CD4-positive, alpha-beta T cell treated with Interferon alpha-2 for 1 hour (primary cell): ENCODE data around the gene ODC1.
"Not testable (repeated sequence)": the region's sequence is repeated elsewhere in the genome, so short reads cannot be mapped to it uniquely, and the experiment has no call there.

Source experiments
- DNase-seq, 2 donors: peaks; one replicate each; pipeline ENCODE4 v3.0.0-alpha.2; 2020 to 2022

ODC1 gene

DNA sequence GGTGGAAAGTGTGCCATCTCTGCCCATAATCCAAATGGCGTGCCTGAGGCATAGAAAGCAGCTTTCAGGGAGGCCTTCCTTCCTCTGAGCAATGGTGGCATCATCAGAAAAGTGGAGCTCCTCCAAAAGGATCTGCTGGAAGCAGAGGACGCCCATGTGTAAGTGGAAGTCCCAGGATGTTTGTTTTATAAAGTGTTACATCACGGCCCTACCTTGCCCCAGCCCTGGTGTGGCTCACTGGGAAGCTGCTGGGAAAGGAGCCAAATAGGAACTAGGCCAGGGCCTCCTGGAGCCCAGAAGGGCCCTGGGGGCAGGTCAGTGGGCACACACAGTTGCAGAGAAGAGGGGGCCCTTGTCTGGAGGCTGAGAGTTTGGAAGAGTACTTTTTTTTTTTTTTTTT lies 4.2 kb upstream of the ODC1 start:
- DNase-seq = no peak

DNA sequence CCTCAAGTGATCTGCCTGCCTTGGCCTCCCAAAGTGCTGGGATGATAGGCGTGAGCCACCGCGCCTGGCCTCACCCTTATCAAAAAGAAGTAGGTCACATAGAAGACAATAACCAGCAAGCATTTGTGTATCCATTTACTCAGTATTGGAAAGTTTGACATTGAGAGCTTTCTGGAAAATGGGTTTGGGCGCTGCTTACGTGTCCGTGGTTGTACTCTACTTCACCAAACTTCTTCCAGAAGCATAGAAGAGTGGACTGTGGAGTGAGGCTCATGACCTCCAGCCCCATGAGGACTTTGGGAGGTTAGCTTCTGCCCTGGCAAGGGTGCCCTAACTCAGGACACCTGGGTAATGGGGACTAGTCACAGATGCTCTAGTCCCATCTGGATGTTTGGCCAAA lies 3.7 kb upstream of the ODC1 start:
- DNase-seq = no peak

DNA sequence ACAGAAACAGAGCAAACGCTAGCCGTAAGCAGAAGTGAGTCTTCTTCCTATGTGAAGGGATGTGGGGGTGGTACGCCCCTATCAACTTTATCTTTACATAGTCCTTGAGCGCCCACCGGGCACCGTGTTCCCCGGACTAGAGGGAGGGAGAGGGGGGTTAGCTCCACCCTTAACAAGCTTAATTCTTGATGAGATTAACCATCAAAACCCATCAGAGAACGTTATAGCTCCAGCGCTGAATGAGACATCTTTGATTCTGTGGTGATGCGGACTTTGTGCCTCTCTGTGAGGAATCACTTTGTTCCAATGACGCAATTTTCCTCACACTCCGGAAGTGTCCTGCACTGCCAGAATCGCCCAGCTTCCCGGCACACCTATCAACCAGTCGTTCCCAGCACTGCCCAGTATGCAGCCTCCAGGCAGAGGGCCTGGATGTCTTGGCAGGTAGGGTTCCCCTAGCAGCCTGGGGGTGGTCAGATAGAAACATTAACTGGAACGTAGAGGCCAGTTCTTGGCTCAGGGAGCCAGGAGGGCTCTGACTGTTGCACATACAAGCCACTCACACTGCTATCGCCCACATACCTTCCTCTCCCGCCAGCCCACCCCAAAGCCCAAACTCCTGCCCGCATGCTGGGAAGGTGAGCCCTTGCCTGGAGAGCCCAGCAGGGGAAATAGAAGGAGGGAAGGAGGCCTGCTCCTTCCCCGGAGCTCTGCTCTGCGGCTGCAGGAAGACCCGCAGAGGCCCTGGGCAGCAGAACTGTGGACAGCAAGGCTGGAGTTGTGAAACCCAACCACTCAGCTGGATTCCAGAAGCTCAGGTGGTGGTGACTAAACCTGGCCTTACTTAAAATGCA lies 1.9 kb upstream of the ODC1 start:
- no peak for DNase-seq

DNA sequence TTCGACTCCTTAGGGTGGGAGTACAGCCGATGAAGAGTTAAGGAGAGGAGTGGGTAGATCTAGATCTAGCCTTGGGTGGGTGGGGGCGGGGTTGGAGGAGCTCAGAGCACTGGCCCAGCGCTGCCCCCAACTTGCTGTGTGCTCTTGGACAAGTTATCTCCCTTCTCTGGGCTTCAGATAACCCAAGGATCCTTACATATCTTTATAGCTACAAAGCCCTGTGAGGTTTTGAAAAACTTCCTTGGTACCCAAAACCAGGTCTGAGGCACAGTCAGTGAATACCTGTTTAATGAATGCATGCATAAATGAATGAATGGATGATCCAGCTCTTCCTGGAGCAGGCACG lies 1.3 kb upstream of the ODC1 start:
- DNase-seq = no peak

DNA sequence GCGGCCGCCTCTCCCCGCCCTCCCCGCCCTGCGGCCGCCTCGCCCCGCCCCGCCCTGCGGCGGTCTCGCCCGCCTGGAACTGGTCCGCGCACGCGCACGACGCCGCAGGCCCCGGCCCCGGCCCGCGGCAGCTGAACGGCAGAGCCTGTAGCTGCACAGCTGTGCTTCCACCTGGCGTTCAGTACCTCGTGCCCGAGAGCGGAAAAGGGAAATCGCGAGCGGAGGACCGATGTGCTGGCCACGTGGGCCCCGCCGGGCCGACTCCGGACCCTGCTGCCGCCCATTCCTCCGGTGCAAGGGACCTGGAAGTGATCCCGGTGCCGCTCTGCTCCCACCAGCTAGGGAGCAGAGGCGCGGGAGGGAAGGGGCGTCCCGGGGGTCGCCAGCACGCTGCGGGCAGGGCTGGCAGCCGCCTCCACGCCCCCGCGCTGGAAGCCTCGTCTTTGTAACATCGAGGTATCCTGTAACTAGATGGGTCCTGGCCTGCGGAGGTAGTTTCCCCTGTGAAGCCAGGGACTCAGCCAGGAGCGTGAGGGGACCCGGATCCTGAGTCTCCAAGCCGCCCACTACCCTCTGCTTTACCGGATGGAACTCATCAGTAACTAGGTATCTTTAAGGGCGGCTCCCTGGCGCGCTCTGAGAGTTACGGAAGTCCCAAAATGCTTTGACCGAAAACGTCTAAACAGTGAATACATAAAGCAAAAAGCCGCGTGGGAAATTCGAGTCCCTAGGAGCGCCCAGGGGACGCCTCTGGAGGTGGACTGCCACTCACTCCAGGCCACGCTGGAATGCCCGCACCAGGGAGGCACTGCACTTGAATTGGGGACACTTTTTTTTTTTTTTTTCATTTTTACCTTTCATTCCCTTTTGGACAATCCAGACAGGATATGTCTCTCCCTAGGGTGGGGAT lies 704 bp upstream of the ODC1 start:
- peak; percentile 94 to 96 for DNase-seq

DNA sequence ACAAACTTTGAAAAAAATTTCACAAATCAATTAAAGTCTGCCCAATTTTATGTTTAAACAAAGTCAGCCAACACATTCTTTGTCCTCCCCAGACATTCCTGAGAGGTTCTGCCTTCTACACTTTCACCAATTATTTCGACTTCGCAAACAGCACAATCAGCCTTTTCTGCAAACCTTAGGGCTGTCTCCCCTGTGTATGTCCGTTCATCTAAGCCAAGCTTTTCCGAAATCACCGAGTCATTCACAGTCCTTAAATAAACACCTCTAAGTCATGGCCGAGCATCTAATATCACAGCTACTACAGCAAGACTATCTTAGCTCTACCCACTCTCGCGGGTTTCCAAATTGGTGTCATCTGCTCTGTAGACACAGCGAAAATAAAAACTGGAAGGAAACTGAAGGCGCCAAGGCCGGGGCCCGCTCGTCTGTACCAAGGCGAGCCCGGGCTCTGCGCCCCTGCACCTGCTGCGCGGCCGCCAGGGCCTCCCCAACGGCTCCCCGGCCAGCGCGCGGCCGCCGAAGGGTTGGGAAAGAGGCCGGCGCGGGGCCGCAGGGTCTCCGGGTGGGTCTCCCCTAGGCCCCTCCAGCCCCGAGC lies 730 bp downstream of the ODC1 start:
- peak; percentile 34 to 48 for DNase-seq

DNA sequence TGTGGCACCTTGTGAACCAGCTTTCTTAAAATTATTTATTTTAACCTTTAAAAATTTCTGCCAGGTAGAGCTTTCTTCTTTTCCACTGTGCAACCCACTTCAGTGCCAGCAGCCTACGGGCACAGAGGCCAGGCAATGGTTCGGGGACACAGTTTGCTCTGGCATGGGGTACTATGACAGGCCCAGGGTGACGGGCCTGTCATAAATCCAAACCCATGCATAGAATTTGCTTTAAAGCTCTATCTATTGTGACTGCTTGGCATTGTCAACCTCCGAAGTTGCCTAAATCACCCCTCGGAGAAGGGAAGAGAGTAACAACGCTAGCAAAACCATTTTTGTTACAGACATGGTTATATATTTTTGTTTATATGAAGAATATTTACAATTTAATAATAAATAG lies 1.5 kb downstream of the ODC1 start:
- DNase-seq = peak in 1 of 2 donors; percentile 8

DNA sequence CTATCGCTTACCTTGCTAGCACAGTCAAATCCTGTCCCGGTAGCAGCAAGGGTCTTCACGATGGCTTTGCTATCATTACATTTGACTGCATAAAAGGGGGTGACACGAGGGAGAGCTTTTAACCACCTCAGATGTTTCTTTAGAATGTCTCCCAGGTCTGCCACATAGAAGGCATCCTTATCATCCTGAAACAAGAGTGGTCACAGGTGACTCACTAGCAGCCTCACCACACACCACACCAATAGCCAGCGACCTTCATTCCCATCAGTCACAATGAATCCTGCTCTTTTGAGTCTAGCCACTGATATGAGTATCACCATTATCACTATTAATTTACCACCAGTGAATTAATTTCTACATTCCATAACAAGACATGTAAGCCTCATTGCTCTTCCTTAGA lies 3.7 kb downstream of the ODC1 start:
- no peak for DNase-seq

DNA sequence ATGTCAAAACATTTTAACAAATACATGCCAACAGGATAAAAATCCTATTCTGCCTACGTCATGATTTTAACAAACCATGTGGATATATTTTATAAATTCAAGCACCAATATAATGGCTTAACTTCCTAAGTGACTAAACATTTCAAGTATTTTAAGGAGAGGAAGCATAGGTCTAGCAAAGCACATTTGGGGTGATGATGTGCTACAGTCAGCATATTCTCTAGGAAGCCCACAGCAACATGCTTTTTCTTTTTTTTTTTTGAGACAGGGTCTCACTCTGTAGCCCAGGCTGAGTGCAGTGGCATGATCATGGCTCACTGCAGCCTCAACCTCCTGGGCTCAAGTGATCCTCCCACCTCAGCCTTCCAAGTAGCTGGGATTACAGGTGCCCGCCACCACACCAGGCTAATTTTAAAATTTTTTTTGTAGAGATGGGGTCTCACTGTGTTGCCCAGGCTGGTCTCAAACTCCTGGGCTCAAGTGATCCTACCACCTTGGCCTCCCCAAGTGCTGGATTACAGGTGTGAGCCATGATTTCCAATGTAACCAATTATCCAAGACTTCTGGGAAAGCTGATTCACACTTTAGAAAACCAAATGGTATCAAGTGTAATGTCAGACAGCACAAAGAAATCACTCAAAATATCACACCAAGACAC lies 5.5 kb downstream of the ODC1 start:
- DNase-seq = not testable (repeated sequence)

DNA sequence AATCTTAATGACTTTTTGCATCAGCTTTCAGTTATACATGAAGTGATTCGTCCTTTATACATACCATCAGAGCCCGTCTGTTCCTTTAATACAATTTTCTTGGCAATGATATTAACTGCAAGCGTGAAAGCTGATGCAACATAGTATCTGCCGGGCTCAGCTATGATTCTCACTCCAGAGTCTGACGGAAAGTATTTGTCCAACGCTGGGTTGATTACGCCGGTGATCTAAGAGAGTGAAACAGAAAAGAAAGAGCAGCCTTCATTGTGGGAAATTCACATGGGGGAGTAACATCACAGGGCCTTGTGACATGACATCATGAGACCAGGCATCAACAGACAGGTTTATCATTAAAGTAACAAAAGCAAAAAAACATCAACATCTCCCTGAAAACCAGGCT lies 6.2 kb downstream of the ODC1 start:
- DNase-seq = no peak

DNA sequence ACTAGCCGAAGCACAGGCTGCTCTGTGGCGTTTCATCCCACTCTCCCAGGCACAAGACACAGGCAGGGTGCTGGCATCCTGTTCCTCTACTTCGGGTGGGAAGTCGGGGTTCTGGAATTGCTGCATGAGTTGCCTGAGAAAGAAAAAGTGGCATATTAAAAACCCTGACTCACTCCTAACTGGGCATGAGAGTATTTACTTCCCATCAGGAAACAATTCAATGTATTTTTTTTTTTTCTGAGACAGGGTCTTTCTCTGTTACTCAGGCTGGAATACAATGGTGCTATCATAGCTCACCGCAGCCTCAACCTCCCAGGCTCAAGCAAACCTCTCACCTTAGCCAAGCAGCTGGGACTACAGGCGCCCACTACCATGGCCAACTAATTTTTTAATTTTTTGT lies 7.4 kb downstream of the ODC1 start:
- DNase-seq = no peak

DNA sequence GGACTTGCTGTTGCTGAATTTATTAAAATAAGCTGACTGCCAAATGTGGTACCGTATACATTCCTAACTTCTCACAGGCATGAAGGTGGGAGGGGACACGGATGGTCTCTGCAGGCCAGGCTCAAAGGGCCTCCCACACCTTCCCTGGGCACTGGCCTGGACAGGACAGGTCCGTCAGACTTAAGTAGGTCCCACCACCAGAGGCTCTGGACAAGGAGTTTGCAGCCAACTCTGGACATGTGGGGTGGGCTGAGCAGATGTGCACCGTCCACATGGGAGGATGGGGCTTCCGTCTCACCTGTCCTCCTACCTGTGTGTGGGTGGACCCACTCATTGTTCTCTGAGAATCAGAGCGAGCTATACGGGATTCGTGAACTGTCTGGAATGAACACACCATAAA lies 8.2 kb downstream of the ODC1 start:
- DNase-seq = no peak

DNA sequence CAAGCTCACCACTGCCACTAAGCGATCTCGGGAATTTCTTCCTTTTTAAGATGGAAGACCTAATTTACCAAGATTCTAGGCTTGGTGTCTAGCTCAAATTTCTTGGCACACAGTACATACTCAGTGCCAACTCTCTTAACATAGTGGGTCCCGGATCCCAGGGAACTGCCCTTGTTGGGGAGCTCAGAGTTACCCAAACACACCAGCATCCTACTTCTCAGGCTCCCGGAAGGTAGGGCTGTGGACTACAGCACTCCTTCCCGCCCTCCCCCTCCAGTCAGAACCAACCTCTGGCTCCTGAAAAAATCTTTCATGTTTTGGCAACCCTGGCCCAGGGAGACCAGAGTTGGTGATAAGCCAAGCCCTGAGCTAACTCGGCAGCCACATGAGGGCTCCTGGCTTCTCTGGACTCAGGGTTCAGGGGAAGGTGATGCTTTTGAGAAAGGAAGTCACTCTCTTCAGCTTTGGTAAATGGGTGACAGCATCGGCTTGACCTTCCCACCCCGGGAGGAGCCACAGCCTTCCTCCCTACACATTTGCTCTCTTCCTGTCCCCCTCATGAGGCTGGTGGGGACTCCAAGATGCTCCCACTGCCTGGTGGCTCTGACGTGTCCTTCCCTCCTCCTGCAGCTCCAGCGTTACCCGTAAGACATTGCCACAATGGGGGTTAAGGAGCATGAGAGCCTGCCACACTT lies 8.8 kb downstream of the ODC1 start:
- DNase-seq = peak in 1 of 2 donors; percentile 13

DNA sequence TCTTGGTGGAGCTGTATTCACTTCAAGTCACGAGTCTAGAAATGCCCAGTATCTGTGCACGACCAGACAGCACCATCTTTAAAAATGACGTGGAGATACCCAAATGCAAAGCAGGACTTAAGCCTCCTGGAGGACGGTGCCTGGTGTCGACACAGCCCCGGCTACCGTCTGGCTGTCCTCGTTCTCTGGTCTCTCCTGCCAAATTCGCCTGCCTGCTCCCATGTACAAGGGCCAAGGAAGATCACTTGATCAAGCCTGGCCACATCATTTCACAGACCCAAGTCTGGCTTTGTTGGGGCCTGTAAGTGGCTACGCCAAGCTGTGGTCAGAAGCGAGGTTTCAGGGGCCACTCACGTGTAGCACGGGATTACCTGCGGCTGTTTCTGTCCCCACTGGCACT lies 9.4 kb downstream of the ODC1 start:
- DNase-seq = peak in 1 of 2 donors; percentile 11

DNA sequence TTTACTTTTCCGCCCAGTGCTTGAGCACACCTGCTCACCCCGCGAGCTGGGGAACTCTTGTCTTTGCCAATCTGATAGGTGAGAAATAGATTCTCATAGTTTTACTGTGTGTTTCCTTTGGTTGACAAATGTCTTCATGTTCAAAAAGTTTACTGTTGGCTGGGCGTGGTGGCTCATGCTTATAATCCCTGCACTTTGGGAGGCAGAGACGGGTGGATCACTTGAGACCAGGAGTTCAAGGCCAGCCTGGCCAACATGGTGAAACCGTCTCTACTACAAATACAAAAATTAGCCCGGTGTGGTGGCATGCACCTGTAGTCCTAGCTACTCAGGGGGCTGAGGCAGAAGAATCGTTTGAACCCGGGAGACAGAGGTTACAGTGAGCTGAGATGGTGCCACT lies 10.3 kb downstream of the ODC1 start:
- peak in 1 of 2 donors; percentile 9 for DNase-seq

DNA sequence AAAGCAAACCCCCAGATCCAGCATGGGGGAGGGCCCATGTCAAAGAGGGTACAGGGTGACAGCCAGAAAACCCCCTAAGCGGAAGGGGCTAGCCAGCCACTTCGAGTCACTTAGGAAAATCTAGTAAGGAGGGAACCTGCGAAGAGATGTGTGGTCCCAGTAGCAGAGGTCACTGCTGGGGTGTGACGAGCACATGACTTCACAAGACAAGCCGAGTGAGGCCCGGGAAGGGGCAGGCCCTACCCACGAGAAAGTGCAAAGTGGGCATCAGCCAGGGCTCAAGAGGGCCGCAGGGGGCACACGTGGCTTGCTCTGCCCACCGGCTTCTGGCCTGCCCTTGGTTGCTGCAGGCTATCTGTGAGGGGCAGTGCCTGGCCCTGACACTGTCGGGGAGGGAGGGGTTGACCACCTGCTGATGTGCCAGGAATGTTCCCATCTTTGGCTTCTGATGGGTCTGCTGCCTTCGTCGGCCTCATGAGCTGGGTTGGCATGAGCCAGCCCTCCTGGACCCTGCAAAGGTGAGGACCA lies 11.5 kb downstream of the ODC1 start:
- DNase-seq = no peak

DNA sequence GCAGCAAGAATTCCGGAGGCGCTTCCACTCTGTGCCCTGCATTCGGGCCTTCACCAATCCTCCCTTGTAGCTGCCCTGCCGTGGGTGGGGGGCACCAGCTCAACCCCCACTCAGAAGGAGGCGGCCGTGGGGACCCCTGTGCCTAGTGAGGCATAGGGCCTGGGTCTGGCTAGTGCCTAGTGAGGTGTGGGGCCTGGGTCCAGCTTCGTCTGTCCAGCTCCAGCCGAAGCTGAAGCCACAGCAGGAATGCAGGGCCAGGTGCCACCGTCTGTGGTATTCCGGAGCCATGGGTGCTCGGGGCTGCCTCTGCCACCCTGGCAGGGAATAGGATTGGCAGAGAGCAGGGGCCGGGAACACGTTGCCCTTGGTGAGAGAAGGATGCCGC lies 12.3 kb downstream of the ODC1 start:
- DNase-seq = no peak

DNA sequence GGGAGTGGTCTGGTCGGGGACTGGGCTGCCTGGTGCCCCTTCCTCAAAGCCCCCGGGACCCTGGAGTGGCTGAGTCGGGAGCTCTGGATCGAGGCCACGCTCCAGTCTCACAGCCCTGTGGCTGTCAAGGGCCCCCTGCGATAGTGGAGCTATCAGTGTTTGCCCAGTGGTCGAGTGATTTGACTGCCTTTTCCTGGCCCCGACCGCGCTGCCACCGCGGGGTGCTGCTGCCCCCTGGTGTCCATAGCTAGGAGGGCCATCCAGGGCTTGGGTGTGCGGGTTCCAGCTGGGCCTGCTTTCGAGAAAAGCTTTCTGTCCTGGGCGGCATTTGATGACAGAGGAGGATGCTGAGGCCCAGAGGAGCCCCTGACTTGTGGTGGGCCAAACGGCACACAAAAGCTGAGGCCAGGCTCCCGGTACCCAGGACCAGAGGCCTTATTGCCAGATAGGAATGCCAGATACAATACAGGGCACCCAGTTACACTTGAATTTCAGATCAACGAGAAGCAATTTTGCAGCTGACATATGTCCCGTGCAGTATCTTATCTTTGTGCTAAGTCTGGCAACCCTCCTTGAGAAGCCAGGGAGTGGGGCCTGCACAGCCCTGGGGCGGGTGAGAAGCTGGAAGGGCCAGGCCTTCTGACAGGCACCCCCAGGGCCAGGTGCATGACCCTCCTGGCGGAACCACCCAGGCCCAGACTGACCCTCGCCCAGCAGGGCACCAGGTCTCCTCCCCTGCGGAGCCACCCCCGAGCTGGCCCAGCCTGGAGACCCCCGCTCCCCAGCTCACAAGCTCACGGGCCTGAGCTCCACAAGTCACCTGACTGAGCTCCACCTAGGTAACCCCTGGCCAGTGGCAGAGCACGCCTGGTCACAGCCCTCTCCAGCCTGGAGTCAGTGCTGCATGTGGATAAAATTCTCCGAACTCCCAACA lies 13.0 kb downstream of the ODC1 start:
- DNase-seq = peak; percentile 68 to 81

DNA sequence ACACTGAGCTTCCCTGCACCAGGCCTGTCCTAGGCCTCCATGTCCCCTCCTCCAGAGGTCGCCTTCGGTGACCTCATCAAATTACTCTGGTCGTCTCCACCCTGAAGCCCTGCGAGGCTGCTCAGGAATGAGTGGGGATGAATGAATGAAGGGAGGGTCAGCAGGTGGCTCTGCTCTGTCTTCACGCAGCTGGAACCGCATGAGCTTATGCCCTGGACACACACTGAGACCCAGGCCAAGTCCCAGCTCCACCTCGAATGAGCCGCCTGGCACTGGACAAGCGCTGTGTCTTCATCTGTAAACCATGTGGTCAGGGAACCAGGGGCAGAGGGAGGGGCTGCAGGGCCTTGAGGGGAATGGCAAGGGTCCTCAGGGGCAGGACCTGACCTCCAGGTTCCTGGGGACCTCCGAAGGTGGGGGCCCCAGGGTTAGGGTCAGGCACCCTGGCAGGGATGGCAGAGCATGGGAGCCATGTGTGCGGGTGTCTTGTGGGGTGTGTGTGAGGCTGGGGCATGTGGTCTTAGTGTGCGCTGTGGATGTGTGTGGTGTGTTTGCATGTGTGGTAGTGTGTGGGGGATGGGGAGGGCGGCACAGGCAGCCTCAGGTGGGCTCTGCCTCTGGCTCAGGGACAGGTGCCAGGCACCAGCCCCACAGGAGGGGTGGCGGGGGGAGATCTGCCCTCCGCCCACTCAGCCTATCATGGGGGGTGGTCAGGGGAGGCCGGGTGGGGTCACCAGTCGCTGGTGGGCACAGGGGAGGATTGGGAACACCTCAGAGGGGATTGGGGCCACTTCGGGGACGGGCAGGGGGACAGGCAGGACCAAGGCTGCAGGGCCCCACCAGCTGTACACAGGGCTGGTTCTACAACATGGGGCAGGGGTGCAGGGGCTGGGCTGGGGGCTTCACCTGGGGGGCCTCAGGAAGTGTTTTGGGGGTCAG lies 13.9 kb downstream of the ODC1 start:
- DNase-seq = no peak
